GM23338 (cell line): ENCODE measurements around the gene PRKCI.

ENCODE experiments used
- CTCF ChIP-seq, 2 experiments: fragments of 200-600 bp in 1 of 2; sonication (generic) in 1 of 2; conservative IDR thresholded peaks; 2 replicates each; pipeline versions ENCODE4 v1.5.1 to v1.6.1; 2016 to 2017; ENCODE audit warnings: antibody characterized with exemption in 2 of 2, low read depth in 2 of 2, mild to moderate bottlenecking in 2 of 2, moderate library complexity in 1 of 2
- POLR2AphosphoS5 ChIP-seq: IDR thresholded peaks from 2 replicates; pipeline ENCODE4 v1.6.1; 2016; ENCODE audit warnings: antibody characterized with exemption, low read depth
- REST ChIP-seq: IDR thresholded peaks from one replicate; pipeline ENCODE4 v1.6.1; 2018; ENCODE audit warnings: antibody characterized with exemption; ENCODE audit not compliant: unreplicated experiment

GRCh38 chr3:170196833-170197232 lies 25.4 kb upstream of the PRKCI start:
- no peak for TF ChIP-seq CTCF (conservative IDR thresholded peaks at IDR 0.05; ENCODE audit: low read depth in 2 of 2)
- no peak for TF ChIP-seq POLR2AphosphoS5
- TF ChIP-seq REST, result no peak
